ENCODE measurements around the gene SLC1A2. TPM values are rescaled to one million over a fixed set of nuclear protein-coding genes. Genes with fewer than 3 reads are reported as not detected.
A peak's percentile ranks its signal among the peaks of the same experiment; 100 is the strongest.

SLC1A2 gene
- total RNA-seq, 3 donors from 2014 or later: 0.32 to 23.7 (median 10.5) TPM

- Histone ChIP-seq H3K4me3 (no peak overlapping the region), H3K27me3 (no peaks in the 10 kb centered on the region), H3K4me1 (peaks cover 7 to 8% of the 10 kb centered on the region in 2 donors), H3K36me3 (no peaks in the 10 kb centered on the region), H3K9me3 (no peaks in the 10 kb centered on the region), H3K27ac (peak overlapping the region; percentile 49 to 80)
- TF ChIP-seq POLR2AphosphoS5 (IDR thresholded peaks at IDR 0.05) (no peak), CTCF (IDR thresholded peaks at IDR 0.05) (no peak), POLR2A (IDR thresholded peaks at IDR 0.05) (no peak)
- intact Hi-C loops (cut with DNase I; ENCODE audit: low total_unique reads): no loop called here
- DNase-seq (ENCODE audit: low spot score in 2 of 2): no peak
Observed at GRCh38 chr11:35366798-35367197, 52.6 kb downstream of the SLC1A2 start.

- Histone ChIP-seq H3K27ac (peak overlapping the region; percentile 14 to 80), H3K27me3 (no peaks in the 10 kb centered on the region), H3K4me1 (peaks cover 7 to 8% of the 10 kb centered on the region in 2 donors), H3K9me3 (no peaks in the 10 kb centered on the region), H3K36me3 (no peaks in the 10 kb centered on the region), H3K4me3 (no peak overlapping the region)
- no peak for DNase-seq (ENCODE audit: low spot score in 2 of 2)
- TF ChIP-seq POLR2AphosphoS5 (IDR thresholded peaks at IDR 0.05) (no peak), CTCF (IDR thresholded peaks at IDR 0.05) (no peak), POLR2A (IDR thresholded peaks at IDR 0.05) (no peak)
- intact Hi-C loops (cut with DNase I; ENCODE audit: low total_unique reads): no loop called here
Observed at GRCh38 chr11:35365961-35366360, 53.4 kb downstream of the SLC1A2 start.

GRCh38 chr11:35365395-35365794, 54.0 kb downstream of the SLC1A2 start:
- intact Hi-C loops (cut with DNase I; ENCODE audit: low total_unique reads): no loop called here
- TF ChIP-seq CTCF (IDR thresholded peaks at IDR 0.05) (no peak), POLR2A (IDR thresholded peaks at IDR 0.05) (no peak), POLR2AphosphoS5 (IDR thresholded peaks at IDR 0.05) (no peak)
- H3K27ac ChIP-seq: peak overlapping the region; percentile 80 to 84
- peaks cover 7 to 8% of the 10 kb centered on the region in 2 donors for H3K4me1 ChIP-seq
- H3K9me3 ChIP-seq: no peaks in the 10 kb centered on the region
- no peaks in the 10 kb centered on the region for H3K27me3 ChIP-seq
- H3K36me3 ChIP-seq: no peaks in the 10 kb centered on the region
- H3K4me3 ChIP-seq: no peak overlapping the region
- no peak for DNase-seq (ENCODE audit: low spot score in 2 of 2)

GRCh38 chr11:35363854-35364780, 55.2 kb downstream of the SLC1A2 start:
- Histone ChIP-seq H3K36me3 (no peaks in the 10 kb centered on the region), H3K27me3 (no peaks in the 10 kb centered on the region), H3K27ac (peak overlapping the region; percentile 80 to 84), H3K4me3 (peak overlapping the region in 1 of 3 donors; percentile 2), H3K9me3 (no peaks in the 10 kb centered on the region), H3K4me1 (peaks cover 7 to 8% of the 10 kb centered on the region in 2 donors)
- TF ChIP-seq CTCF (IDR thresholded peaks at IDR 0.05): no peak
- peak; percentile 45 to 87 (median 74) for TF ChIP-seq POLR2AphosphoS5 (IDR thresholded peaks at IDR 0.05)
- intact Hi-C loops (cut with DNase I; ENCODE audit: low total_unique reads): no loop called here
- DNase-seq (ENCODE audit: low spot score in 2 of 2): peak; percentile 70 to 85

- no peaks in the 10 kb centered on the region for H3K9me3 ChIP-seq
- intact Hi-C loops (cut with DNase I; ENCODE audit: low total_unique reads): no loop called here
- H3K4me1 ChIP-seq: peaks cover 7 to 8% of the 10 kb centered on the region in 2 donors
- H3K36me3 ChIP-seq: no peaks in the 10 kb centered on the region
- H3K4me3 ChIP-seq: peak overlapping the region in 1 of 3 donors; percentile 2
- DNase-seq (ENCODE audit: low spot score in 2 of 2): peak in 1 of 2 donors; percentile 21
- H3K27ac ChIP-seq: peak overlapping the region; percentile 80 to 84
- no peaks in the 10 kb centered on the region for H3K27me3 ChIP-seq
- peak in 1 of 3 donors; percentile 62 for TF ChIP-seq POLR2AphosphoS5 (IDR thresholded peaks at IDR 0.05)
- no peak for TF ChIP-seq POLR2A (IDR thresholded peaks at IDR 0.05)
Observed at GRCh38 chr11:35363246-35363801, 56.0 kb downstream of the SLC1A2 start.

Measured in breast epithelium (tissue), 4 donors.